Activated CD4-positive, alpha-beta memory T cell treated with anti-CD3 and anti-CD28 coated beads for 36 hours (primary cell): ENCODE measurements around the gene IL17B. TPM values are rescaled to one million over a fixed set of nuclear protein-coding genes. Genes with fewer than 3 reads are reported as not detected.
A peak's percentile ranks its signal among the peaks of the same experiment; 100 is the strongest.

Experiments
- CTCF ChIA-PET: fragments of 350-600 bp; sonication (Branson Sonifier 250); formaldehyde crosslinking; loops from one replicate; lab custom pipeline; 2021; ENCODE audit warnings: antibody characterized with exemption, inconsistent platforms; lab: Charles Lee
- POLR2A ChIA-PET: fragments of 350-600 bp; sonication (Branson Sonifier 250); formaldehyde crosslinking; loops from one replicate; lab custom pipeline; 2021; ENCODE audit warnings: antibody characterized with exemption; lab: Charles Lee
- DNase-seq: peaks from one replicate; pipeline ENCODE4 v3.0.0-alpha.2; 2020
- H3K27ac Mint-ChIP-seq: one replicate; pipeline ENCODE4 v1.8.0; 2021; ENCODE audit warnings: mixed read lengths
- H3K27me3 Mint-ChIP-seq: one replicate; pipeline ENCODE4 v1.8.0; 2021; ENCODE audit warnings: mixed read lengths
- H3K36me3 Mint-ChIP-seq: one replicate; pipeline ENCODE4 v1.8.0; 2021; ENCODE audit warnings: mixed read lengths
- H3K4me1 Mint-ChIP-seq: one replicate; pipeline ENCODE4 v1.8.0; 2021; ENCODE audit warnings: low read depth, mixed read lengths
- H3K4me3 Mint-ChIP-seq: one replicate; pipeline ENCODE4 v1.8.0; 2021; ENCODE audit warnings: mild to moderate bottlenecking, mixed read lengths
- H3K9me3 Mint-ChIP-seq: one replicate; pipeline ENCODE4 v1.8.0; 2021; ENCODE audit warnings: mixed read lengths
- intact Hi-C: fragments of 100-400 bp; cut with micrococcal nuclease; formaldehyde crosslinking; loops from one replicate; pipeline ENCODE4 v1.15.1; 2023
- total RNA-seq, 2 experiments: library from RNA; stranded (reverse); gene quantifications; one replicate each; pipeline ENCODE4 v1.2.3, GENCODE V29; 2021

Gene IL17B
- total RNA-seq, 2 experiments from 2014 or later: not detected

GRCh38 chr5:149371296-149371962, 7.7 kb downstream of the IL17B start:
- H3K9me3 Mint-ChIP-seq: no peaks in the 10 kb centered on the region
- no peaks in the 10 kb centered on the region for H3K27me3 Mint-ChIP-seq
- ChIA-PET CTCF (interaction anchor here (0.5 to 10.0 kb wide), 31 partner anchors 10 to 209 kb away, joined by 3 to 289 read pairs (median 4); partner anchors contain the start of genes GRPEL2 and PCYOX1L), POLR2A (no interaction called here)
- H3K36me3 Mint-ChIP-seq: peaks cover 5% of the 10 kb centered on the region
- H3K4me3 Mint-ChIP-seq: no peak overlapping the region
- no peak overlapping the region for H3K27ac Mint-ChIP-seq
- DNase-seq: peak; percentile 77
- H3K4me1 Mint-ChIP-seq: peaks cover 2% of the 10 kb centered on the region
- intact Hi-C loops: loop anchor here (1.0 kb wide), 1 partner anchor 54 kb away; no protein-coding TSS in a partner anchor

GRCh38 chr5:149370878-149371277, 8.2 kb downstream of the IL17B start:
- no peak overlapping the region for H3K27ac Mint-ChIP-seq
- no peak overlapping the region for H3K4me3 Mint-ChIP-seq
- ChIA-PET CTCF (interaction anchor here (0.7 to 10.0 kb wide), 20 partner anchors 11 to 209 kb away, joined by 3 to 289 read pairs (median 5); partner anchors contain the start of genes GRPEL2 and PCYOX1L), POLR2A (no interaction called here)
- H3K9me3 Mint-ChIP-seq: no peaks in the 10 kb centered on the region
- intact Hi-C loops: loop anchor here (1.0 kb wide), 1 partner anchor 54 kb away; no protein-coding TSS in a partner anchor
- H3K36me3 Mint-ChIP-seq: peaks cover 5% of the 10 kb centered on the region
- DNase-seq: no peak
- H3K27me3 Mint-ChIP-seq: no peaks in the 10 kb centered on the region
- H3K4me1 Mint-ChIP-seq: peaks cover 2% of the 10 kb centered on the region

GRCh38 chr5:149367972-149368645, 11.0 kb downstream of the IL17B start:
- Mint-ChIP-seq H3K9me3 (no peaks in the 10 kb centered on the region), H3K36me3 (peaks cover 11% of the 10 kb centered on the region), H3K4me1 (peaks cover 2% of the 10 kb centered on the region), H3K27ac (no peak overlapping the region), H3K4me3 (no peak overlapping the region), H3K27me3 (no peaks in the 10 kb centered on the region)
- ChIA-PET CTCF (interaction anchor here (0.5 to 10.0 kb wide), 27 partner anchors 9 to 210 kb away, joined by 3 to 289 read pairs (median 5); partner anchors contain the start of genes GRPEL2 and PCYOX1L), POLR2A (interaction anchor here (0.5 to 1.8 kb wide), 4 partner anchors 10 to 76 kb away, joined by 3 to 6 read pairs (median 4); partner anchors contain the start of gene PCYOX1L)
- DNase-seq: no peak
- intact Hi-C loops: loop anchor here (1.0 to 5.0 kb wide), 2 partner anchors 51 to 194 kb away; no protein-coding TSS in a partner anchor

- intact Hi-C loops: loop anchor here (1.0 to 5.0 kb wide), 2 partner anchors 50 to 195 kb away; no protein-coding TSS in a partner anchor
- H3K27me3 Mint-ChIP-seq: no peaks in the 10 kb centered on the region
- H3K9me3 Mint-ChIP-seq: no peaks in the 10 kb centered on the region
- peak; percentile 64 for DNase-seq
- ChIA-PET POLR2A (interaction anchor here (0.5 to 2.4 kb wide), 5 partner anchors 10 to 75 kb away, joined by 3 to 6 read pairs (median 4); partner anchors contain the start of gene PCYOX1L), CTCF (interaction anchor here (0.5 to 10.0 kb wide), 27 partner anchors 9 to 210 kb away, joined by 3 to 289 read pairs (median 5); partner anchors contain the start of genes GRPEL2 and PCYOX1L)
- peaks cover 11% of the 10 kb centered on the region for H3K36me3 Mint-ChIP-seq
- H3K4me1 Mint-ChIP-seq: peaks cover 2% of the 10 kb centered on the region
- H3K4me3 Mint-ChIP-seq: no peak overlapping the region
- no peak overlapping the region for H3K27ac Mint-ChIP-seq
Measured at GRCh38 chr5:149367249-149367971, 11.7 kb downstream of the IL17B start.

- Mint-ChIP-seq H3K27me3 (no peaks in the 10 kb centered on the region), H3K4me1 (peaks cover 2% of the 10 kb centered on the region), H3K9me3 (no peaks in the 10 kb centered on the region), H3K36me3 (peaks cover 11% of the 10 kb centered on the region), H3K27ac (no peak overlapping the region), H3K4me3 (no peak overlapping the region)
- CTCF ChIA-PET: interaction anchor here (0.9 to 10.0 kb wide), 10 partner anchors 9 to 211 kb away, joined by 3 to 289 read pairs (median 6); partner anchors contain the start of genes GRPEL2 and PCYOX1L
- POLR2A ChIA-PET: interaction anchor here (1.0 to 2.4 kb wide), 2 partner anchors 8 to 11 kb away, joined by 3 to 6 read pairs; partner anchors contain the start of gene PCYOX1L
- DNase-seq: no peak
- intact Hi-C loops: loop anchor here (5.0 kb wide), 1 partner anchor 196 kb away; no protein-coding TSS in a partner anchor
Measured at GRCh38 chr5:149366169-149366729, 12.8 kb downstream of the IL17B start.

GRCh38 chr5:149365418-149365817, 13.7 kb downstream of the IL17B start:
- intact Hi-C loops: loop anchor here (5.0 kb wide), 1 partner anchor 197 kb away; no protein-coding TSS in a partner anchor

GRCh38 chr5:149364719-149365118, 14.4 kb downstream of the IL17B start:
- H3K9me3 Mint-ChIP-seq: no peaks in the 10 kb centered on the region
- peaks cover 15% of the 10 kb centered on the region for H3K4me1 Mint-ChIP-seq
- no peaks in the 10 kb centered on the region for H3K27me3 Mint-ChIP-seq
- H3K36me3 Mint-ChIP-seq: peaks cover 11% of the 10 kb centered on the region
- POLR2A ChIA-PET: interaction anchor here (2.4 kb wide), 1 partner anchor 9 kb away, joined by 6 read pairs; no protein-coding TSS in a partner anchor
- CTCF ChIA-PET: interaction anchor here (0.8 to 10.0 kb wide), 5 partner anchors 8 to 163 kb away, joined by 3 to 289 read pairs (median 4); partner anchors contain the start of gene PCYOX1L
- no peak overlapping the region for H3K4me3 Mint-ChIP-seq
- DNase-seq: no peak
- H3K27ac Mint-ChIP-seq: no peak overlapping the region
- intact Hi-C loops: loop anchor here (5.0 kb wide), 1 partner anchor 198 kb away; no protein-coding TSS in a partner anchor

More at GRCh38 chr5:149365418-149365817, 13.7 kb downstream of the IL17B start:
- CTCF ChIA-PET: interaction anchor here (1.8 to 10.0 kb wide), 5 partner anchors 8 to 69 kb away, joined by 4 to 289 read pairs (median 44); partner anchors contain the start of genes GRPEL2 and PCYOX1L
- POLR2A ChIA-PET: interaction anchor here (2.4 kb wide), 1 partner anchor 10 kb away, joined by 6 read pairs; no protein-coding TSS in a partner anchor
- H3K9me3 Mint-ChIP-seq: no peaks in the 10 kb centered on the region
- H3K27me3 Mint-ChIP-seq: no peaks in the 10 kb centered on the region
- peaks cover 8% of the 10 kb centered on the region for H3K4me1 Mint-ChIP-seq
- H3K36me3 Mint-ChIP-seq: peaks cover 11% of the 10 kb centered on the region
- H3K27ac Mint-ChIP-seq: no peak overlapping the region
- no peak overlapping the region for H3K4me3 Mint-ChIP-seq
- no peak for DNase-seq

GRCh38 chr5:149363936-149364335, 15.2 kb downstream of the IL17B start:
- intact Hi-C loops: no loop called here
- Mint-ChIP-seq H3K27ac (no peak overlapping the region), H3K4me1 (peaks cover 22% of the 10 kb centered on the region), H3K36me3 (peaks cover 15% of the 10 kb centered on the region), H3K9me3 (no peaks in the 10 kb centered on the region), H3K27me3 (no peaks in the 10 kb centered on the region), H3K4me3 (no peak overlapping the region)
- ChIA-PET CTCF (interaction anchor here (1.2 to 10.0 kb wide), 2 partner anchors 7 to 47 kb away, joined by 3 to 139 read pairs; partner anchors contain the start of gene PCYOX1L), POLR2A (no interaction called here)
- DNase-seq: no peak

- ChIA-PET POLR2A (no interaction called here), CTCF (interaction anchor here (0.7 to 1.2 kb wide), 2 partner anchors 15 to 46 kb away, joined by 3 read pairs; no protein-coding TSS in a partner anchor)
- no peak for DNase-seq
- H3K36me3 Mint-ChIP-seq: peaks cover 17% of the 10 kb centered on the region
- H3K27me3 Mint-ChIP-seq: no peaks in the 10 kb centered on the region
- peaks cover 28% of the 10 kb centered on the region for H3K4me1 Mint-ChIP-seq
- H3K4me3 Mint-ChIP-seq: no peak overlapping the region
- intact Hi-C loops: no loop called here
- H3K27ac Mint-ChIP-seq: no peak overlapping the region
- H3K9me3 Mint-ChIP-seq: no peaks in the 10 kb centered on the region
Measured at GRCh38 chr5:149363358-149363757, 15.7 kb downstream of the IL17B start.

GRCh38 chr5:149362541-149362940, 16.6 kb downstream of the IL17B start:
- POLR2A ChIA-PET: no interaction called here
- DNase-seq: no peak
- CTCF ChIA-PET: no interaction called here
- intact Hi-C loops: no loop called here
- Mint-ChIP-seq H3K27me3 (no peaks in the 10 kb centered on the region), H3K27ac (no peak overlapping the region), H3K4me3 (no peak overlapping the region), H3K4me1 (peaks cover 26% of the 10 kb centered on the region), H3K9me3 (no peaks in the 10 kb centered on the region), H3K36me3 (peaks cover 12% of the 10 kb centered on the region)
